H9 (cell line): ENCODE measurements around the gene SRRM2. TPM values are rescaled to one million over a fixed set of nuclear protein-coding genes. Genes with fewer than 3 reads are reported as not detected.
A peak's percentile ranks its signal among the peaks of the same experiment; 100 is the strongest.

Experiments used
- DNase-seq: peaks from one replicate; pipeline ENCODE4 v3.0.0-alpha.2; 2017
- H2AFZ ChIP-seq: one replicate; pipeline ENCODE4 v1.6.1; 2013; ENCODE audit warnings: mild to moderate bottlenecking, low read length, control low read depth, moderate library complexity
- H2AK5ac ChIP-seq: 2 replicates; pipeline ENCODE4 v1.6.1; 2013; ENCODE audit warnings: low read length, control low read depth, mixed read lengths; ENCODE audit not compliant: insufficient read length
- H2BK120ac ChIP-seq: one replicate; pipeline ENCODE4 v1.6.1; 2013; ENCODE audit warnings: low read depth, mild to moderate bottlenecking, low read length, control low read depth, inconsistent platforms; ENCODE audit not compliant: poor library complexity, severe bottlenecking
- H2BK12ac ChIP-seq: 2 replicates; pipeline ENCODE4 v1.6.1; 2013; ENCODE audit warnings: low read length, control low read depth, mixed read lengths, low read depth; ENCODE audit not compliant: insufficient read length
- H2BK15ac ChIP-seq: 2 replicates; pipeline ENCODE4 v1.6.1; 2013; ENCODE audit warnings: low read depth, low read length, control low read depth
- H2BK20ac ChIP-seq: one replicate; pipeline ENCODE4 v1.6.1; 2013; ENCODE audit warnings: low read depth, mild to moderate bottlenecking, low read length, control low read depth, inconsistent platforms; ENCODE audit not compliant: poor library complexity, severe bottlenecking
- H2BK5ac ChIP-seq: 2 replicates; pipeline ENCODE4 v1.6.1; 2013; ENCODE audit warnings: low read length, control low read depth, mixed read lengths; ENCODE audit not compliant: insufficient read length
- H3K14ac ChIP-seq: 2 replicates; pipeline ENCODE4 v1.6.1; 2013; ENCODE audit warnings: low read length, control low read depth; ENCODE audit not compliant: insufficient read depth
- H3K18ac ChIP-seq: 2 replicates; pipeline ENCODE4 v1.6.1; 2013; ENCODE audit warnings: low read depth, mild to moderate bottlenecking, mixed read lengths, low read length, control low read depth; ENCODE audit not compliant: insufficient read length
- H3K23ac ChIP-seq: 2 replicates; pipeline ENCODE4 v1.6.1; 2013; ENCODE audit warnings: low read length, control low read depth, mixed read lengths, low read depth; ENCODE audit not compliant: insufficient read length
- H3K23me2 ChIP-seq: 2 replicates; pipeline ENCODE4 v1.6.1; 2013; ENCODE audit warnings: low read depth, mild to moderate bottlenecking, mixed read lengths, low read length, control low read depth; ENCODE audit not compliant: insufficient read length, poor library complexity, severe bottlenecking
- H3K27ac ChIP-seq: 2 replicates; pipeline ENCODE4 v1.5.1; 2013; ENCODE audit warnings: low read length, control low read depth, mixed read lengths, low read depth; ENCODE audit not compliant: insufficient read length
- H3K27me3 ChIP-seq: 2 replicates; pipeline ENCODE4 v1.6.1; 2013; ENCODE audit warnings: low read length, control low read depth, inconsistent platforms; ENCODE audit not compliant: insufficient read depth
- H3K4ac ChIP-seq: 2 replicates; pipeline ENCODE4 v1.6.1; 2013; ENCODE audit warnings: low read depth, mild to moderate bottlenecking, control low read depth, inconsistent platforms, low read length, moderate library complexity
- H3K4me1 ChIP-seq: 2 replicates; pipeline ENCODE4 v1.6.1; 2013; ENCODE audit warnings: low read length, control low read depth, inconsistent platforms; ENCODE audit not compliant: insufficient read depth
- H3K4me2 ChIP-seq: 2 replicates; pipeline ENCODE4 v1.6.1; 2013; ENCODE audit warnings: low read length, control low read depth, mixed read lengths; ENCODE audit not compliant: insufficient read length, insufficient read depth
- H3K56ac ChIP-seq: 2 replicates; pipeline ENCODE4 v1.6.1; 2013; ENCODE audit warnings: low read depth, mild to moderate bottlenecking, mixed read lengths, low read length, control low read depth; ENCODE audit not compliant: insufficient read length
- H3K79me1 ChIP-seq: 2 replicates; pipeline ENCODE4 v1.6.1; 2013; ENCODE audit warnings: low read depth, mild to moderate bottlenecking, moderate library complexity, low read length, control low read depth, inconsistent platforms; ENCODE audit not compliant: insufficient read depth, poor library complexity, severe bottlenecking
- H3K79me2 ChIP-seq: 2 replicates; pipeline ENCODE4 v1.6.1; 2013; ENCODE audit warnings: low read length, control low read depth, inconsistent platforms; ENCODE audit not compliant: insufficient read depth
- H3K9ac ChIP-seq: 2 replicates; pipeline ENCODE4 v1.6.1; 2013; ENCODE audit warnings: low read length, control low read depth, mixed read lengths; ENCODE audit not compliant: insufficient read length; ENCODE audit errors: extremely low read depth
- H3K9me3 ChIP-seq: one replicate; pipeline ENCODE4 v1.6.1; 2013; ENCODE audit warnings: low read depth, low read length, inconsistent platforms; ENCODE audit not compliant: control insufficient read depth
- H3T11ph ChIP-seq: one replicate; pipeline ENCODE4 v1.6.1; 2013; ENCODE audit warnings: mild to moderate bottlenecking, low read length, control low read depth, inconsistent platforms
- H4K20me1 ChIP-seq: one replicate; pipeline ENCODE4 v1.6.1; 2013; ENCODE audit not compliant: control insufficient read depth, insufficient read length, insufficient read depth
- H4K5ac ChIP-seq: 2 replicates; pipeline ENCODE4 v1.6.1; 2013; ENCODE audit warnings: low read depth, mild to moderate bottlenecking, mixed read lengths, low read length, control low read depth; ENCODE audit not compliant: insufficient read length
- H4K8ac ChIP-seq: replicated peaks from 2 replicates; pipeline ENCODE4 v1.6.1; 2013; ENCODE audit warnings: low read length, control low read depth, mixed read lengths, low read depth; ENCODE audit not compliant: insufficient read length
- H4K91ac ChIP-seq: 2 replicates; pipeline ENCODE4 v1.6.1; 2013; ENCODE audit warnings: low read depth, mild to moderate bottlenecking, moderate library complexity, mixed read lengths, low read length, control low read depth; ENCODE audit not compliant: insufficient read length
- H3K27ac Mint-ChIP-seq, 3 experiments: 2 replicates in 2 of 3; 3 replicates in 1 of 3; pipeline ENCODE4 v1.8.0; 2020 to 2021; ENCODE audit warnings: mixed read lengths in 3 of 3, mild to moderate bottlenecking in 1 of 3, moderate library complexity in 1 of 3
- H3K27me3 Mint-ChIP-seq: 2 replicates; pipeline ENCODE4 v1.8.0; 2021; ENCODE audit warnings: low read depth, mild to moderate bottlenecking, moderate library complexity, mixed read lengths
- H3K36me3 Mint-ChIP-seq, 3 experiments: 2 replicates in 2 of 3; 3 replicates in 1 of 3; pipeline ENCODE4 v1.8.0; 2020 to 2021; ENCODE audit warnings: low read depth in 3 of 3, mixed read lengths in 3 of 3; ENCODE audit not compliant: insufficient read depth in 1 of 3
- H3K4me1 Mint-ChIP-seq, 2 experiments: 2 replicates each; pipeline ENCODE4 v1.8.0; 2020; ENCODE audit warnings: mixed read lengths in 2 of 2
- H3K4me3 Mint-ChIP-seq, 2 experiments: 2 replicates in 1 of 2; 3 replicates in 1 of 2; pipeline ENCODE4 v1.8.0; 2020 to 2021; ENCODE audit warnings: mild to moderate bottlenecking in 2 of 2, mixed read lengths in 2 of 2, moderate library complexity in 1 of 2
- H3K9me3 Mint-ChIP-seq, 2 experiments: 2 replicates in 1 of 2; 3 replicates in 1 of 2; pipeline ENCODE4 v1.8.0; 2020; ENCODE audit warnings: mild to moderate bottlenecking in 2 of 2, mixed read lengths in 2 of 2, moderate library complexity in 1 of 2
- CTCF ChIP-seq: fragments of 200-600 bp; sonication (generic); conservative IDR thresholded peaks from 3 replicates; pipeline ENCODE4 v1.8.0; 2021; ENCODE audit warnings: antibody characterized with exemption, mild to moderate bottlenecking
- WGBS: extraction: QIAGEN DNeasy Blood & Tissue Kit; methylation state at CpG from one replicate; pipeline ENCODE4 v1.1.7; 2013; ENCODE audit warnings: missing lambda C conversion rate, low lambda C conversion rate, mixed read lengths; ENCODE audit not compliant: insufficient read length; ENCODE audit errors: extremely low coverage; 5-methylcytosine and 5-hydroxymethylcytosine counted together
- total RNA-seq: library from RNA; stranded (reverse); gene quantifications from 2 replicates; pipeline ENCODE4 v1.2.1, GENCODE V29; 2021

SRRM2 gene
- total RNA-seq, 1 experiment from 2014 or later = 694 TPM

GRCh38 chr16:2734844-2735515 is 17.5 kb upstream of the SRRM2 start:
- Histone ChIP-seq H3T11ph (no peak overlapping the region), H3K27ac (no peak overlapping the region), H3K27me3 (no peaks in the 10 kb centered on the region), H2BK120ac (no peak overlapping the region), H3K4me1 (no peaks in the 10 kb centered on the region), H3K79me2 (no peaks in the 10 kb centered on the region), H3K18ac (no peak overlapping the region), H3K23me2 (no peaks in the 10 kb centered on the region), H2BK5ac (peak overlapping the region; percentile 26), H4K20me1 (no peaks in the 10 kb centered on the region), H3K9ac (no peak overlapping the region), H2AFZ (no peak overlapping the region), H2BK12ac (no peak overlapping the region), H3K4ac (no peak overlapping the region), H4K91ac (no peak overlapping the region), H3K56ac (no peak overlapping the region), H2BK15ac (no peak overlapping the region), H3K23ac (no peak overlapping the region), H2AK5ac (no peak overlapping the region), H3K79me1 (no peaks in the 10 kb centered on the region), H3K9me3 (no peaks in the 10 kb centered on the region), H2BK20ac (no peak overlapping the region), H4K5ac (no peak overlapping the region), H4K8ac (no peak overlapping the region), H3K14ac (no peak overlapping the region), H3K4me2 (no peak overlapping the region)
- H3K4me3 Mint-ChIP-seq = no peak overlapping the region
- H3K27me3 Mint-ChIP-seq = no peaks in the 10 kb centered on the region; the same call in 1 of the 2 replicates
- DNase-seq = no peak
- no peaks in the 10 kb centered on the region for H3K36me3 Mint-ChIP-seq
- no peak overlapping the region for H3K27ac Mint-ChIP-seq
- WGBS = no CpG with 5 or more reads among the region's 10 CpGs
- TF ChIP-seq CTCF = no peak
- no peaks in the 10 kb centered on the region for H3K9me3 Mint-ChIP-seq
- H3K4me1 Mint-ChIP-seq = peaks cover 4 to 16% of the 10 kb centered on the region in 2 experiments; a peak in 2 of 4 replicates
